ENCODE data around the gene BMPR1B. TPM values are rescaled to one million over a fixed set of nuclear protein-coding genes. Genes with fewer than 3 reads are reported as not detected.

The BMPR1B gene
- 2.4 TPM for polyA plus RNA-seq (2012; ENCODE audit: insufficient read length, low read depth)

DNA sequence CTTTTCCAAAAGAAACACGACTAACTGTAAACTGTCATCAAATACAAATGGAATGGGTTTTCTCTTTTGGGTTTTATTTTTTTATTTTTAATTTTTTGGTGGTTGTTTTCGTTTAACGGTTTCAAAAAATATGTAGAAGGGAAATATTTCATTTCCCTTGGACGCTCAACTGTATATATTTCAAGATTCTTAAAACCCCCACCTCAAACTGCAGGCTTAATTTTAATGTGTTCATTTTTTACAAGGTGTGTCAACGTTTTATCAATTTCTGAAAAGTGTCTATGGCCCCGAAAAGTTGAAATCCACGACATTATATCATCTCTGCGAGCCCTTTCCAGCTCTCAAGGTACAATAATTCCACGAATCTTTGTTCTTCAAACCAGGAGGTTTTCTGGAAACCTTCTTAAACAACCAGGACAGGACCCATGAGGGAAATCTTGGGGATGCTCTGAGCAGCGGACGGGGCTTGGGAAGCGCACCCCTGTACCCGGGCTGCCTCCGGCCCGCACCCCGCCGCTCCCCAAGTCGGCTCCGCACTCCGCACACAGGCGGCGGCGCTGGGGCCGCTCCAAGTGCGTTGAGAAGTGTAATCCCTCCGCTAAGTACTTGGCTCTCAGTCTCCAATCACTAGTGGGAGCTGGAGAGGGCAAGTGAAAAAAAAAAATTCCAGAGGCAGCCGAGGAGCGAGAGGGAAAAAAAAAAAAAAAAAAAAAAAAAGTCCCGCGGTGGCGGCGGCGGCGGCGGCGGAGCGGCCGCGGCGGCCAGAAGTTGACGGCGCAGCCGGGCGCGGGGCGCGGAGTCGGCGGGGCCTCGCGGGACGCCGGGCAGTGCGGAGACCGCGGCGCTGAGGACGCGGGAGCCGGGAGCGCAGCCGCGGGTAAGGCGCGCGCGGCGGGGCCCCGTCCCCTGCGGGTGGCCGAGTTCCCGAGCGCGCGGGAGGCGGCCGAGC, at the start of gene BMPR1B:
BMPR1B (plus strand) TSS at position 764 of the 949 bp plus-strand sequence. CDS start 346,470 bp downstream, outside the sequence.
- peak; percentile 35; the same call in 1 of the 2 replicates for TF ChIP-seq TAF1 (IDR thresholded peaks at IDR 0.05; ENCODE audit: borderline replicate concordance, insufficient read depth, low read length)
- TF ChIP-seq, protein P1, sequence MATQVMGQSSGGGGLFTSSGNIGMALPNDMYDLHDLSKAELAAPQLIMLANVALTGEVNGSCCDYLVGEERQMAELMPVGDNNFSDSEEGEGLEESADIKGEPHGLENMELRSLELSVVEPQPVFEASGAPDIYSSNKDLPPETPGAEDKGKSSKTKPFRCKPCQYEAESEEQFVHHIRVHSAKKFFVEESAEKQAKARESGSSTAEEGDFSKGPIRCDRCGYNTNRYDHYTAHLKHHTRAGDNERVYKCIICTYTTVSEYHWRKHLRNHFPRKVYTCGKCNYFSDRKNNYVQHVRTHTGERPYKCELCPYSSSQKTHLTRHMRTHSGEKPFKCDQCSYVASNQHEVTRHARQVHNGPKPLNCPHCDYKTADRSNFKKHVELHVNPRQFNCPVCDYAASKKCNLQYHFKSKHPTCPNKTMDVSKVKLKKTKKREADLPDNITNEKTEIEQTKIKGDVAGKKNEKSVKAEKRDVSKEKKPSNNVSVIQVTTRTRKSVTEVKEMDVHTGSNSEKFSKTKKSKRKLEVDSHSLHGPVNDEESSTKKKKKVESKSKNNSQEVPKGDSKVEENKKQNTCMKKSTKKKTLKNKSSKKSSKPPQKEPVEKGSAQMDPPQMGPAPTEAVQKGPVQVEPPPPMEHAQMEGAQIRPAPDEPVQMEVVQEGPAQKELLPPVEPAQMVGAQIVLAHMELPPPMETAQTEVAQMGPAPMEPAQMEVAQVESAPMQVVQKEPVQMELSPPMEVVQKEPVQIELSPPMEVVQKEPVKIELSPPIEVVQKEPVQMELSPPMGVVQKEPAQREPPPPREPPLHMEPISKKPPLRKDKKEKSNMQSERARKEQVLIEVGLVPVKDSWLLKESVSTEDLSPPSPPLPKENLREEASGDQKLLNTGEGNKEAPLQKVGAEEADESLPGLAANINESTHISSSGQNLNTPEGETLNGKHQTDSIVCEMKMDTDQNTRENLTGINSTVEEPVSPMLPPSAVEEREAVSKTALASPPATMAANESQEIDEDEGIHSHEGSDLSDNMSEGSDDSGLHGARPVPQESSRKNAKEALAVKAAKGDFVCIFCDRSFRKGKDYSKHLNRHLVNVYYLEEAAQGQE (IDR thresholded peaks at IDR 0.05; ENCODE audit: insufficient read depth in 1 of 2, low read depth in 2 of 2, low read length in 2 of 2) = no peak

DNA sequence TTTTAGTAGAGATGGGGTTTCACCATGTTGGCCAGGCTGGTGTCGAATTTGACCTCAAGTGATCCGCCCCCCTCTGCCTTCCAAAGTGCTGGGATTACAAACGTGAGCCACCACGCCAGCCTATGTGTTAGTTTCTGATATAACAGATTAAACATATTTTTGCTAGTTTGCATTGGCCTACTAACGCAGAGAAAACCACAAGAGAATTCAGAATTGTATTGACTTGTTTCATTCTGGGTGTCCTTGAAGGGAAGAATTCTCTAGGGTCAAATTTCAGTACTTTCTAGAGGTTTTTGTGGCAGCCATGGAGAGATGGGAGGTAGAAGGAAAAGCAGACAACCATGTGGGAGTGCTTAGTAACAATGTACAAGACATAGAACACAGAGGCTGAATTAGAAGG, 46.1 kb upstream of the BMPR1B start:
- TF ChIP-seq POLR2AphosphoS5 (IDR thresholded peaks at IDR 0.05; ENCODE audit: low read depth, low read length) (no peak), SIN3A (IDR thresholded peaks at IDR 0.05; ENCODE audit: borderline replicate concordance, insufficient read depth, low read length) (no peak), FOXP2 (optimal IDR thresholded peaks at IDR 0.05; ENCODE audit: borderline replicate concordance, extremely low read depth, extremely low read length, insufficient read depth) (no peak), TAF1 (IDR thresholded peaks at IDR 0.05; ENCODE audit: borderline replicate concordance, insufficient read depth, low read length) (no peak)
- TF ChIP-seq, protein P1 (IDR thresholded peaks at IDR 0.05; ENCODE audit: insufficient read depth in 1 of 2, low read depth in 2 of 2, low read length in 2 of 2) = no peak

DNA sequence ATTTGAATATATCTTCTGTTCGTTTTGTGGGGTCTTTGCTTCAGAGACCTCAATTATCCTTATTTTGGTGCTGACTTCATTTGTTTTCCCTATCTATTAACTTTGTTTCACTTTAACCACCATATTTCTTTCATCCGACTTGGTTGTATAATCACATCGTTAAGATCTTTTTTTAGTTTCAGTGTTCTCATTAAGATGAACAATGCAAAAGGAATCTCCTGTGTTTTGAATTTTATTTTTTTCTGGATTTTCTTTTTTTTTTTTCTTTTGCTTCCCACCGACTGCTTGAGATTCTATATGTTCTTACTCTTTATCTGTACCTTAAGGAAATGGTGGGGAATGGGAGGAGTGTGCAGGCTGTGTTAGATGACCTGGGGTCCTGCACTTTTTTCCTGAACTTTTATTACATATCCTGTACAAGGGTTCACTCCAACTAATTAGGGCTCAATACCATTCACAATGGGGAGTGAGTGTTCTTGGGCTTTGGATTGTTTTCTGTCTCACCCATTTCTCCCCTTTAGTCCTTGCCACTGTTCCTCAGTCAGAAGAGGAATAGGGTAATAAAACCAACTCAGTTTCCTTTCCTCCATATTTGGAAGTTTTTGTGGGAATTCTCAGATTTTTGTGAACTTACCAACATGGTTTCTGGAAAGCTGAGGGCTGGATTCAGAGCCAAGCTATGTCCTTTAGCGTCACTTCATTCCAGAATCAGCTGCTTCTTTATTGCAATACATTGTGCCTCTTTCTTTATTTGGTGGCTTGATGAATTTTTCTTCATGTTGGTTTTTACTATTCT, 43.2 kb upstream of the BMPR1B start:
- TF ChIP-seq FOXP2 (optimal IDR thresholded peaks at IDR 0.05; ENCODE audit: borderline replicate concordance, extremely low read depth, extremely low read length, insufficient read depth) (no peak), SIN3A (IDR thresholded peaks at IDR 0.05; ENCODE audit: borderline replicate concordance, insufficient read depth, low read length) (no peak), POLR2AphosphoS5 (IDR thresholded peaks at IDR 0.05; ENCODE audit: low read depth, low read length) (no peak), TAF1 (IDR thresholded peaks at IDR 0.05; ENCODE audit: borderline replicate concordance, insufficient read depth, low read length) (no peak)
- TF ChIP-seq, protein P1 (IDR thresholded peaks at IDR 0.05; ENCODE audit: insufficient read depth in 1 of 2, low read depth in 2 of 2, low read length in 2 of 2) = no peak

DNA sequence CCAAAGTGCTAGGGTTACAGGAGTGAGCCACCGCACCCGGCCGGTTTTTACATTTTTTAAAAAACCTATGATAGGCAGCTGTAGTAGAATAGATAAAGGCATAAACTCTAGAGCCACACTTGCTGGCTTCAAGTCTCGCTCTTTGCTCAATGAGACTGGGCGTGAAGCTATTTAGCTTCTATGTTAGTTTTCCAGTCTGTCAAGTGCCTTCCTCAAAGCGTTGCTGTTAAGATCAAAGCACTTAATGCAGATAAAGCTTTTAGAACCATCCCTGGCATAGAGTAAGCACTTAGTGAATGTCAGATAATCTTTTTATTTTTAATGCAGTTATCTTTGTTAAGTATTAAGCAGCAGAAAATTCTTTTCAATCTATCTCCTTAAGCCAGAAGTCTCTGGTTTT, 42.0 kb upstream of the BMPR1B start:
- TF ChIP-seq POLR2AphosphoS5 (IDR thresholded peaks at IDR 0.05; ENCODE audit: low read depth, low read length) (no peak), TAF1 (IDR thresholded peaks at IDR 0.05; ENCODE audit: borderline replicate concordance, insufficient read depth, low read length) (no peak), SIN3A (IDR thresholded peaks at IDR 0.05; ENCODE audit: borderline replicate concordance, insufficient read depth, low read length) (no peak), FOXP2 (optimal IDR thresholded peaks at IDR 0.05; ENCODE audit: borderline replicate concordance, extremely low read depth, extremely low read length, insufficient read depth) (no peak)
- TF ChIP-seq, protein P1 (IDR thresholded peaks at IDR 0.05; ENCODE audit: insufficient read depth in 1 of 2, low read depth in 2 of 2, low read length in 2 of 2) = no peak

Measured in PFSK-1 (cell line).